CD4-positive, CD25-positive, alpha-beta regulatory T cell (primary cell): ENCODE measurements around the gene SH3BP5L. TPM values are rescaled to one million over a fixed set of nuclear protein-coding genes. Genes with fewer than 3 reads are reported as not detected.

ENCODE experiments used
- ATAC-seq, 2 donors: fragments of 150-1000 bp; cut with Tn5 transposase; one replicate each; pipeline ENCODE4 v1.10.0; 2021; ENCODE audit warnings: low read depth in 2 of 2, moderate number of reproducible peaks in 2 of 2, moderate library complexity in 1 of 2
- DNase-seq, 3 donors: peaks; one replicate each; pipeline versions ENCODE4 v3.0.0 to v3.0.0-alpha.2; 2012 to 2022; ENCODE audit warnings: mixed read lengths in 1 of 3
- H3K27ac ChIP-seq: one replicate; pipeline ENCODE4 v1.7.0; 2013; ENCODE audit warnings: mild to moderate bottlenecking, low read length; ENCODE audit not compliant: insufficient read depth, poor library complexity, severe bottlenecking
- H3K27me3 ChIP-seq: one replicate; pipeline ENCODE4 v1.7.0; 2013; ENCODE audit warnings: low read length; ENCODE audit not compliant: control insufficient read depth, insufficient read depth
- H3K36me3 ChIP-seq: one replicate; pipeline ENCODE4 v1.7.0; 2013; ENCODE audit warnings: mild to moderate bottlenecking, low read length, moderate library complexity; ENCODE audit not compliant: control insufficient read depth, insufficient read depth
- H3K4me1 ChIP-seq: 2 replicates; pipeline ENCODE4 v1.7.0; 2013; ENCODE audit warnings: mild to moderate bottlenecking, low read length; ENCODE audit not compliant: insufficient read depth, control insufficient read depth, poor library complexity, severe bottlenecking
- H3K4me3 ChIP-seq: one replicate; pipeline ENCODE4 v1.7.0; 2013; ENCODE audit warnings: low read depth, mild to moderate bottlenecking, low read length, moderate library complexity
- H3K9me3 ChIP-seq, 2 experiments: 1 replicate in 1 of 2; 2 replicates in 1 of 2; pipeline ENCODE4 v1.7.0; 2013; ENCODE audit warnings: low read length in 2 of 2, mild to moderate bottlenecking in 1 of 2, moderate library complexity in 1 of 2; ENCODE audit not compliant: control insufficient read depth in 2 of 2
- H3K27ac Mint-ChIP-seq, 3 donors: one replicate each; pipeline ENCODE4 v1.8.0; 2020 to 2022; ENCODE audit warnings: mild to moderate bottlenecking in 3 of 3, mixed read lengths in 3 of 3, moderate library complexity in 2 of 3
- H3K27me3 Mint-ChIP-seq: one replicate; pipeline ENCODE4 v1.8.0; 2022; ENCODE audit warnings: mild to moderate bottlenecking, mixed read lengths
- H3K36me3 Mint-ChIP-seq: one replicate; pipeline ENCODE4 v1.8.0; 2020; ENCODE audit warnings: mixed read lengths
- H3K4me1 Mint-ChIP-seq, 4 donors: one replicate each; pipeline ENCODE4 v1.8.0; 2020 to 2022; ENCODE audit warnings: mixed read lengths in 4 of 4, mild to moderate bottlenecking in 1 of 4
- H3K4me3 Mint-ChIP-seq, 4 donors: one replicate each; pipeline ENCODE4 v1.8.0; 2020 to 2022; ENCODE audit warnings: mild to moderate bottlenecking in 4 of 4, mixed read lengths in 4 of 4, moderate library complexity in 3 of 4
- H3K9me3 Mint-ChIP-seq, 7 donors: one replicate each; pipeline ENCODE4 v1.8.0; 2020 to 2022; ENCODE audit warnings: mixed read lengths in 7 of 7, mild to moderate bottlenecking in 3 of 7, moderate library complexity in 2 of 7
- polyA plus RNA-seq, 4 donors: library from polyadenylated mRNA; unstranded; fragments of 300-500 nt; fragmentation: Illumina TruSeq; gene quantifications; one replicate each; pipeline ENCODE4 v1.2.3, GENCODE V29; 2021
- total RNA-seq: library from RNA; stranded (reverse); gene quantifications from one replicate; pipeline ENCODE4 v1.2.3, GENCODE V29; 2022

SH3BP5L gene
- total and polyA plus RNA-seq, 5 donors from 2014 or later: 2.2 to 18.3 (median 5.0) TPM

- Histone ChIP-seq H3K36me3 (peaks cover 58% of the 10 kb centered on the region), H3K27me3 (no peaks in the 10 kb centered on the region), H3K27ac (no peak overlapping the region), H3K4me1 (no peaks in the 10 kb centered on the region), H3K9me3 (no peaks in the 10 kb centered on the region), H3K4me3 (no peak overlapping the region)
- Mint-ChIP-seq H3K9me3 (no peaks in the 10 kb centered on the region), H3K4me1 (peaks cover 0 to 8% (median 4%) of the 10 kb centered on the region in 4 donors), H3K27me3 (no peaks in the 10 kb centered on the region), H3K4me3 (no peak overlapping the region), H3K36me3 (peaks cover 22% of the 10 kb centered on the region), H3K27ac (no peak overlapping the region)
- ATAC-seq (no peak), DNase-seq (no peak)
These were observed 23.9 kb upstream of the SH3BP5L start for GRCh38 chr1:248849637-248850036.

- Mint-ChIP-seq H3K4me1 (peaks cover 0 to 4% (median 2%) of the 10 kb centered on the region in 4 donors), H3K9me3 (no peaks in the 10 kb centered on the region), H3K36me3 (peaks cover 20% of the 10 kb centered on the region), H3K27me3 (no peaks in the 10 kb centered on the region), H3K27ac (no peak overlapping the region), H3K4me3 (no peak overlapping the region)
- Histone ChIP-seq H3K27me3 (no peaks in the 10 kb centered on the region), H3K9me3 (no peaks in the 10 kb centered on the region), H3K36me3 (peaks cover 60% of the 10 kb centered on the region), H3K27ac (no peak overlapping the region), H3K4me1 (no peaks in the 10 kb centered on the region), H3K4me3 (no peak overlapping the region)
- no peak for ATAC-seq
- no peak for DNase-seq
These were observed 23.4 kb upstream of the SH3BP5L start for GRCh38 chr1:248849152-248849551.

DNA sequence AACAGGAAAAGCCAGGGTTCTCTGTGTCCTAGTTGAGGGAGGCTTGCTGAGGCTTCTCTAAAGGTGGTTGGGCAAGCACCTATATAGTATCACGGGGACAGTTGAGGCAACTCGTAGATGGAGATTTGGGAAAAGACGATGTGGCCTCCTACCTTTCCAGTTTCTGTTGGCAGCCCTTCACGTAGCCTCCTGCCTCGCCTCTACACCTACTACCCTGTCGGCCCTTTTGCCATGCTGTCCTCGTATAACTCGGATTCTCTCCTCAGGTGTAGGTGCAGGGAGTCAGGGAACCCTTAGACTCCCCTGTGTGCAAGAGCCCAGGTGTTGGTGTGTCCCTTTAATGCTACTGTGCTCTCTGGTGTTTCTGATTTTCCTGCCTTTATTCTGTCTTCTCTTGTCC, 22.9 kb upstream of the SH3BP5L start:
- H3K9me3 Mint-ChIP-seq: no peaks in the 10 kb centered on the region
- Histone ChIP-seq H3K9me3 (no peaks in the 10 kb centered on the region), H3K4me3 (no peak overlapping the region), H3K27me3 (no peaks in the 10 kb centered on the region), H3K4me1 (no peaks in the 10 kb centered on the region), H3K36me3 (peaks cover 59% of the 10 kb centered on the region), H3K27ac (no peak overlapping the region)
- H3K27me3 Mint-ChIP-seq: no peaks in the 10 kb centered on the region
- peaks cover 20% of the 10 kb centered on the region for H3K36me3 Mint-ChIP-seq
- H3K27ac Mint-ChIP-seq: no peak overlapping the region
- ATAC-seq: no peak
- no peak for DNase-seq
- H3K4me1 Mint-ChIP-seq: peaks cover 0 to 2% (median 0%) of the 10 kb centered on the region in 4 donors
- no peak overlapping the region for H3K4me3 Mint-ChIP-seq

DNA sequence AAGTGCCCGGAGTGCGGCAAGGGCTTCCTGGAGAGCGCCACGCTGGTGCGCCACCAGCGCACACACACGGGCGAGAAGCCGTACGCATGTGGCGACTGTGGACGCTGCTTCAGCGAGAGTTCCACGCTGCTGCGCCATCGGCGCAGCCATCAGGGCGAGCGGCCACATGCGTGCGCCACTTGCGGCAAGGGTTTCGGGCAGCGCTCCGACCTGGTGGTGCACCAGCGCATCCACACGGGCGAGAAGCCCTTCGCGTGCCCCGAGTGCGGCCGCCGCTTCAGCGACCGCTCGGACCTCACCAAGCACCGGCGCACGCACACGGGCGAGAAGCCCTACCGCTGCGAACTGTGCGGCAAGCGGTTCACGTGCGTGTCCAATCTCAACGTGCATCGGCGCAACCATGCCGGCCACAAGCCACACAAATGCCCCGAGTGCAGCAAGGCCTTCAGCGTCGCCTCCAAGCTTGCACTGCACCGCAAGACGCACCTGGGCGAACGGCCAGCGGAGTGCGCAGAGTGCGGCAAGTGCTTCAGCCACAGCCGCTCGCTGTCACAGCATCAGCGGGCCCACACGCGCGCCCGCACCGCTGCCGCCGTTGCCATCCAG, 22.3 kb upstream of the SH3BP5L start:
- Histone ChIP-seq H3K27me3 (no peaks in the 10 kb centered on the region), H3K4me3 (no peak overlapping the region), H3K4me1 (no peaks in the 10 kb centered on the region), H3K9me3 (no peaks in the 10 kb centered on the region), H3K27ac (no peak overlapping the region), H3K36me3 (peaks cover 59% of the 10 kb centered on the region)
- Mint-ChIP-seq H3K9me3 (no peaks in the 10 kb centered on the region), H3K4me1 (peaks cover 0 to 2% (median 0%) of the 10 kb centered on the region in 4 donors), H3K36me3 (peaks cover 20% of the 10 kb centered on the region), H3K27me3 (no peaks in the 10 kb centered on the region), H3K27ac (no peak overlapping the region), H3K4me3 (no peak overlapping the region)
- ATAC-seq: no peak
- DNase-seq: no peak

DNA sequence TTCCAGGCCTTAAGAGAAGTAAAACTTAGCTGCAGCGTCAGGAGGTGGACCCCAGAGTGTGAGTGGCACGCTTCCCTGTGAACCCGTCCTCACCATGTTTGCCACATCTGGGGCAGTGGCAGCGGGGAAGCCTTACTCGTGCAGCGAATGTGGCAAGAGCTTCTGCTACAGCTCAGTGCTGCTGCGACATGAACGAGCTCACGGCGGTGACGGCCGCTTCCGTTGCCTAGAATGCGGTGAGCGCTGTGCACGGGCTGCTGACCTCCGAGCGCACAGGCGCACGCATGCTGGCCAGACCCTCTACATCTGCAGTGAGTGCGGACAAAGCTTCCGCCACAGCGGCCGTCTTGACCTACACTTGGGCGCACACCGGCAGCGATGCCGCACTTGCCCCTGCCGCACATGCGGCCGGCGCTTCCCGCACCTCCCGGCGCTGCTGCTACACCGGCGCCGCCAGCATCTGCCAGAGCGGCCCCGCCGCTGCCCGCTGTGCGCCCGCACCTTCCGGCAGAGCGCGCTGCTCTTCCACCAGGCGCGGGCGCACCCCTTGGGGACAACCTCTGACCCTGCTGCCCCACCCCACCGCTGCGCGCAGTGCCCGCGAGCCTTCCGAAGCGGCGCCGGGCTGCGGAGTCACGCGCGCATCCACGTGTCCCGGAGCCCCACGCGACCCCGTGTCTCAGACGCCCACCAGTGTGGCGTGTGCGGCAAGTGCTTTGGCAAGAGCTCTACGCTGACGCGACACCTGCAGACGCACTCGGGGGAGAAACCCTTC, 21.7 kb upstream of the SH3BP5L start:
- ATAC-seq (no peak), DNase-seq (no peak)
- H3K27ac Mint-ChIP-seq: no peak overlapping the region
- no peak overlapping the region for H3K4me3 ChIP-seq
- H3K27me3 ChIP-seq: no peaks in the 10 kb centered on the region
- peaks cover 59% of the 10 kb centered on the region for H3K36me3 ChIP-seq
- no peaks in the 10 kb centered on the region for H3K4me1 ChIP-seq
- H3K4me1 Mint-ChIP-seq: peaks cover 0 to 2% (median 1%) of the 10 kb centered on the region in 4 donors
- H3K9me3 ChIP-seq: no peaks in the 10 kb centered on the region
- H3K27me3 Mint-ChIP-seq: no peaks in the 10 kb centered on the region
- peaks cover 20% of the 10 kb centered on the region for H3K36me3 Mint-ChIP-seq
- H3K27ac ChIP-seq: no peak overlapping the region
- peak overlapping the region in 1 of 4 donors; percentile 7 for H3K4me3 Mint-ChIP-seq
- no peaks in the 10 kb centered on the region for H3K9me3 Mint-ChIP-seq

DNA sequence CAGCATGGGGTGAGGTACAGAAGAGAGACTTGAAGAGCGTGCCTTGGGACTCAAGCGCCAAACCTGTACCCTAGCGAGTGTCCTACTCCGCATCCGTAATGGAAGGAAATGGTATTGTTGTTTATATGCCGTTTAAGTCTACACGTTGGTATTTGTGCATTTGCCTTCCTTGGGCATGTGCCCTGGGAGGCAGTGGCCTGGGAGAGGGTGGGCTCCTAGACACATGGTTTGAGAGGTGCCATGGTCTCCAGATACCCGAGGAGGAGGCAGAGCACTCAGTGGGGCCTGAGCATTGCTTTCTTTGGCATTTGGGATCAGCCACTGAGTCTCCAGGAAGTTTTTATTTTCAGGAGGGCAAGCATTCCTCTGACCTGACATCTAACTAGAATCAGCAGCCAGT, 18.8 kb upstream of the SH3BP5L start:
- peak overlapping the region in 1 of 3 donors; percentile 12 for H3K27ac Mint-ChIP-seq
- peaks cover 7 to 23% (median 14%) of the 10 kb centered on the region in 4 donors for H3K4me1 Mint-ChIP-seq
- no peak for DNase-seq
- H3K27ac ChIP-seq: no peak overlapping the region
- no peaks in the 10 kb centered on the region for H3K27me3 ChIP-seq
- no peak overlapping the region for H3K4me3 Mint-ChIP-seq
- H3K9me3 Mint-ChIP-seq: no peaks in the 10 kb centered on the region
- H3K4me1 ChIP-seq: peaks cover 2% of the 10 kb centered on the region
- peaks cover 20% of the 10 kb centered on the region for H3K36me3 Mint-ChIP-seq
- H3K36me3 ChIP-seq: peaks cover 48% of the 10 kb centered on the region
- no peaks in the 10 kb centered on the region for H3K9me3 ChIP-seq
- H3K27me3 Mint-ChIP-seq: no peaks in the 10 kb centered on the region
- no peak for ATAC-seq
- no peak overlapping the region for H3K4me3 ChIP-seq

GRCh38 chr1:248843687-248844086, 18.0 kb upstream of the SH3BP5L start:
- H3K4me3 ChIP-seq: no peak overlapping the region
- H3K9me3 ChIP-seq: no peaks in the 10 kb centered on the region
- no peak for DNase-seq
- peaks cover 7 to 31% (median 20%) of the 10 kb centered on the region in 4 donors for H3K4me1 Mint-ChIP-seq
- peaks cover 15% of the 10 kb centered on the region for H3K36me3 Mint-ChIP-seq
- H3K4me3 Mint-ChIP-seq: no peak overlapping the region
- H3K36me3 ChIP-seq: peaks cover 39% of the 10 kb centered on the region
- no peak overlapping the region for H3K27ac ChIP-seq
- H3K27me3 Mint-ChIP-seq: no peaks in the 10 kb centered on the region
- no peak for ATAC-seq
- no peaks in the 10 kb centered on the region for H3K9me3 Mint-ChIP-seq
- H3K4me1 ChIP-seq: peaks cover 10% of the 10 kb centered on the region
- no peaks in the 10 kb centered on the region for H3K27me3 ChIP-seq
- H3K27ac Mint-ChIP-seq: peak overlapping the region in 1 of 3 donors; percentile 48
